HCEC 1CT (cell line): ENCODE measurements around the gene SCN4A.
A peak's percentile ranks its signal among the peaks of the same experiment; 100 is the strongest.
"Not testable (repeated sequence)": the region's sequence is repeated elsewhere in the genome, so short reads cannot be mapped to it uniquely, and the experiment has no call there.

Experiments used
- DNase-seq: peaks from one replicate; pipeline ENCODE4 v3.0.0-alpha.2; 2017

SCN4A gene

DNA sequence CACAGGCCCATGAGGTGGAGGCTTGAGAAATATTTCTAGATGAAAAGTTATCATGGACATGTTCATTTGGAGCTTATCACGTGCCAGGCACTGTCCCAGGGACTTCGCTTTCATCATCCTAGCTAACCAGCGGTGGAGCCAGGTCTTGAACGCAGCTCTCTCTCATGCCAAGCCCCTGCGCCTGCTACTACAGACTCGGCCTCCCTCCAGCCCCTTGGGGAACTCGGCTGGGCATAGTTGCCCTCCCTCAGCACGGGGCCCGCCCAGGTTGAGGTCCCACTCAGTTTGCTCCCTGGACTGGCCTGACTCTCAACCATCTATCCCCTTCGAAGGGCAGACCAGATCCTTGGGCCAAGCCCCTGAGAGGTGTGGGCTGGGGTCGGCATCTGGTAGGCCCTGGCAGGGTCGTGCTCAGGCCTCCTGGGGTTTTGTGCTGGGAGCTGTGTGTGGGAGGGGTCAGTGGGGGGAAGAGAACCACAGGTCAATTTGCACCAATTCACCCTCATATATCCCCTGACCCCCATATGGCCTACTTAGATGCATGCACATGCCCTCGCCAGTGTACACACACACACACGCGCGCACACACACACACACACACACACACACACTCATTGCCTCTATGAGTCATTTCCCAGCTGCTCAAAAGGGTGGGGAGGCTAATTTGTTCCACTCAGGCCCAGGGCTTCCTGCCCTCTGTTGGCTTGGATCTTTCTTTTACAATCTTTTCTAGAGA lies 12.1 kb upstream of the SCN4A start:
- DNase-seq, result peak; percentile 84

DNA sequence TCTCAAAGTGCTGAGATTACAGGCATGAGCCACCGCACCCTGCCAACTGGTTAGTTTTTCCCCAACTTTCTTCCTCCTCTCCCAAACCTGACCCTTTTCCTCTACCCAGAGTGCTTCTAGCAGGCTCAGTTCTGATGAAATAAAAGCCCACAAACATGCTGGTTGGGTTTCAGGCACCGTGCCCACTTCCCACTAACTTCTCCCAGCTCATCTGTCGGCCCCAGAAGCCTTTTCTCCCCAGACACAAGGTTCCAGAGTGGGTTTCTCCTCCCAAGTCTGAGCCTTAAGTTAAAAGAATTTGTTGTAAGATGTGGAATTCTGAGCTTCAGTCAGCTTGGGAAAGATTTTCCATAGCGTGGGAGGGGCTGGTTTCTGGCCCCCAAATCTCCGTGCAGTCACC lies 11.5 kb upstream of the SCN4A start:
- DNase-seq, result no peak

DNA sequence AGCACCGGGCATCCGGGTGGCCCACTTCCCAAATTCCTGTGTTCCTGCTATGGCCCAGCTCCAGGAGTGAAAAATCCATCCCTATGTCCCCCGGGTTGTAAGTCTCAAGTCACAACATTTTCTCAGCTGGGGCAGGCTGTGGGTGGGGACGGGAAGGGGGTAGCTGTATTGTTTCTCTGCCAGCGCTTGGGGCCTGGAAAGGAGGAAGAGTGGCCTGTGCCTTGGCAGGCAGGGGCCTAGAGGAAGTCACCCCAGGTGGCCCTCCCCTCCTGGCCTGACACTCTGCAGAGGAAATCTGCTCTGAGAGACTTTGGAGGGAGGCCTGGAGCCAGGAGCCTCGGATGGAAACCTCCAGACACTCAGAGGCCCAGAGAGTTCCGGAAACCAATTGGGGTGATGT lies 10.6 kb upstream of the SCN4A start:
- DNase-seq, result no peak

DNA sequence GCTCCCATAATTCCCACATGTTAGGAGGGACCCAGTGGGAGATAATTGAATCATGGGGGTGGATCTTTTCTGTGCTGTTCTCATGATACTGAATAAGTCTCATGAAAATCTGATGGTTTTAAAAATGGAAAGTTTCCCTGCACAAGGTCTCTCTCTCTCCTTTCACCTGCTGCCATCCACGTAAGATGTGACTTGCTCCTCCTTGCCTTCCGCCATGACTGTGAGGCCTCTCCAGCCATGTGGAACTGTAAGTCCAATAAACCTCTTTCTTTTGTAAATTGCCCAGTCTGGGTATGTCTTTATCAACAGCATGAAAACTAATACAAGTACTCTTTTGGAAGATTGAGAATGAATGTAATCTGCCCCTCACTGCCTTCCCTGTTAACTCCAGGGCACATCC lies 9.9 kb upstream of the SCN4A start:
- DNase-seq, result not testable (repeated sequence)

DNA sequence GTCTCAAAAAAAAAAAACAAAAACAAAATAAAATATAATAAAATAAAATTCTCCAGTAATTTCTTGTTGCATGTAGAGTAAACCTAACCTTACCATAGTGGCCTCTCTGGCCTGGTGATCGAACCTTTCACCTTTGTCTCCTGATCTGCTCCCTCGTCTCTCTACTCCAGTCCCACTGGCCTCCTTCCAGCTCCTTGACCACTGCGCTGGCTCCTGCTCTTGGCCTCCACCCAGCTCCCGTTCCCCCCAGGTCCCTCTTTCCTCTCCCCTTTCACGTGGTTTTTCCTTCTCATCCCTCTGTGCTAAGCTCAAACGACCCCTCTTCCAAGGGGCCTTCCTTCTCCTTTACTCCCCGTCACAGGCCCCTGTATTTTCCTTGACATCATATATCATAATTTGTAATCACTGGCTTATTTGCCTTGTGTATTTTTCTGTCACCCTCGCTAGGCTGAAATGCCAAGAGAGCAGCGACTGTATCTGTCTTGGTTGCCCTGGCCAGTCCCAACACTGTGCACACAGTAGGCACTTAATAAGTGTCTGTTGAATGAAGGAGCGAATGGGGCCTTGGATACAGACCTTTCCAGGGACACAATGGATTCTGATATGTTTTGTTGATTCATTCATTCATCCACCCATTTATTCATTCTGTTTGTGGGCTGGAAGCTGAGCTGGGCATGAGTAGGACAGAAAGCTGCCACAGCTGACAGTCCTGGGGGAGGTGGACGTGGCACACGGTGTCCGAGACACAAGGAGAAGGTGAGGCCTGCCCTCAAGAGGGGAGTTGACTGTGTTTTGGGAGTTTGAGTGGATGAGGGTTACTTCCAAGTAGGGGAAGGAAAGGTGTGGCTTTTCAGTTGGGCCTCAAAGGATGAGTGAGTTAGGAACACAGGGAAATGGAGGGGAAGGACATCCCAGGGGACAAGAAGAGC lies 5.8 kb upstream of the SCN4A start:
- no peak for DNase-seq

DNA sequence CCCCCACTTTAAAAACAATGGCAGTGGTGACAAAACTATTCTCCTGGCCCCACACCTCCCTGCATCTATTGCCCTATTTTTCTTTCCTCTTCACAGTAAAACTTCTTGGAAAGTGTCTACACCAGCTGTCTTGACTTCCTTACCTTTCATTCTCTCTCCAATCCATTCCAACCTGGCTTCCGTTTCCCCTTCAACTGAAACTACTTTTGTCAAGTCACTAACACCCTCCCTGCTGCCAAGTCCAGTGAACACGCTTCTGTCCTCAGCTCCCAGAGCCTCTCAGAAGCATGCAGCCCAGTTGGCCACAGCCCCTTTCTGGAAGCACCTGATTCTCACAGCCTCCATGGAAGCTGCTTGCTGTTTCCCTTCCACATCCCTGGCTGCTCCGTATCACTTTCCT lies 4.0 kb upstream of the SCN4A start:
- no peak for DNase-seq

DNA sequence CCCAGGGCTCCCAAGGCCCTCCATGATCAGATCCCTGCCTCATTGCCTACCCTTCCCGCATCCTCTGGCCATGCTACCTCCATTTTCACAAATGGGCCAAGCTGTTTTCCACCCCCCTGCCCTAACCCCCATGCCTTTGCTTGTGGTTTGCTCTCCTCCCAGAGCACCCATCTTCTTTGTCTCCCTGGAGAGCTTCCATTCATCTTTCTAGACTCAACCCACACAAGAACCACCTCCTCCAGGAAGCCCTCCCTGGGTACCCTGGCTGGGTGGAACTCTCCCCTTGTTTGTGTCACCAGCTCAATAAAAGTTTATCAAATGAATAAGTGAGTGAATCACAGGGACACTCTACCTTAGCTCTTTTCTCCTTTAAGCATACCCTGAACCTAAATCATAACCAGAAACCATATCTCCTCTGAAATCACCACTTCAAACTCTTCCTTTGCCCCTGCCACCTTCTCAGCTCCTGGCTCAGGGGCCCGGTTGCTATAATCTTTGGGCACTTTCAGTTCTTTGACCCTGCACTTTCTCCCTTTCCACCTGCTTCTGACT lies 2.9 kb upstream of the SCN4A start:
- no peak for DNase-seq

DNA sequence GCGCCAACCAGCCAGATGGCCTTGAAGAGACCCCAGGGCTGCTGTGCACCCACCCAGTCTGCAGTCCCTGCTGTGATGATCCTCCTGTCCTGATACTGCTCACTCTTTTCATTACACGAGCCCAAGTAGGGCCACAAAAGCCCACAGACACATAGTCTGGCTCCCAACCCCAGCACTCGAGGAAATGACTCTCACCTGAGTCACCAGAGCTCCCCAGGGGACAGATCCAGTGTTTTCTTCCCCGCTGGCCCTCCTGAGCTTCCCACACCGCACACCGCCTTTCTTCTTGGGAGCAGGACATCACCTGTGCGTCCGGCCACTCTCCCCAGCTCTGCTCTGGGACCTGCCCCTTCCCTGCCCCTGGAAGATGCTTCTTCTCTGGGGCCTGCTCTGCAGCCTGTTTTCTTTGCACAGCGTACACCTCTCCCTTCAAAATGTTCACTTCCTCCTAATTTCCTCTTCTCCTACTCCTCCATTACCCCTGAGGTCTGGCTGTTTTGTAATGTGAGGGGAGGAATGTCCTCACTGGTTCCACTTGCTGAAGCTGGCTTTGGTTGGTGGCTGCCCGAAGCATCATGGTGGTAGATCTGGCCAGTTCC lies 2.0 kb upstream of the SCN4A start:
- peak; percentile 47 for DNase-seq

DNA sequence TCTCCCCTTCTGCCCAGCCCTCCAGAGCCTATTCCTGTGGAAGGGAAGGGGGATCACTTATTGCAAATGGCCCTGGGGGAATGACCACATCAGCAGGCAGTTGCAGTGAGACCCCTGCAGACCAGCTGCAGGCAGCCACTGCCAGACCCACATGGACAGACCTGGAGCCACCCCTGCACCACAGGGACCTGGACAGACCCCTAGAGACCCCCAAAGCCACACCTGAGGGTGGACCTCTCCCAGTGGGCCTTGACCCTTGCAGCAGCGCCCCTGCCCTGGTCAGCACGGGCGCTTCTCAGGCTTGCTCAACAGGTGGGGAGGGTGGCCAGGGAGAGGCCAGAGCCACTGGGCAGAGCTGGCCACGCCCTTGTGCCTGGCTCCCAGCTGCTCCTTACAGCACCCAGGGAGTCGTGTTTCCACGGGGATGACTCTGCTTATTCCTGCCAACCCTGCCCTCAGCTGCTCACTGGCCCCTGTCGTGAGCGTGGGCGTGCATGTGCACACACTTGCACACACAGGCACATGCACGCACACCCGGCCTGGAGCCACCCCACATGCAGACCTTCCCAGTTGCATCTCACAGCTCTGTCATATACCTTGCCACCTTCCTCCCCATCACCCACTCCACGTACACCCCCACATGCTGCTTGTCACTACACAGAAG lies 1.3 kb upstream of the SCN4A start:
- peak; percentile 37 for DNase-seq

DNA sequence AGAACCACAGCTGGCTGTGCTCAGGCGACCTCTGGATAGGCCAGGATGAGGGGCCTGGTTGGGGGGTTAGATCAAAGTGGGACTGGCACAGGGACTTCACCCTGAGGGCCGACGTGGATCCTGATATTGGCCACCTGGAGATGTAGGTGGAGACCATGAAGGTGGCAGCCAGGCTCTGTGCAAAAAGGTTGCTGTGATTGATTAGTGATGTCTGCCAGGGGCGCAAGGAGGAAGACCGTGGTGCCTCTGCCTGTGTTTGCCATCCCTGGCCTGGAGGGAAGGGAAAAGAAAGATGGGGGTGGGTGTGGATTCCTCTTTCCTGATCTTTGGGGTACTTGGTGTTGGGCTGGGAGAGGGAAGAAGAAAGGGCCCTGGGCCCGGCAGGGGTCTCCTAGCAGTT lies 529 bp upstream of the SCN4A start:
- no peak for DNase-seq

DNA sequence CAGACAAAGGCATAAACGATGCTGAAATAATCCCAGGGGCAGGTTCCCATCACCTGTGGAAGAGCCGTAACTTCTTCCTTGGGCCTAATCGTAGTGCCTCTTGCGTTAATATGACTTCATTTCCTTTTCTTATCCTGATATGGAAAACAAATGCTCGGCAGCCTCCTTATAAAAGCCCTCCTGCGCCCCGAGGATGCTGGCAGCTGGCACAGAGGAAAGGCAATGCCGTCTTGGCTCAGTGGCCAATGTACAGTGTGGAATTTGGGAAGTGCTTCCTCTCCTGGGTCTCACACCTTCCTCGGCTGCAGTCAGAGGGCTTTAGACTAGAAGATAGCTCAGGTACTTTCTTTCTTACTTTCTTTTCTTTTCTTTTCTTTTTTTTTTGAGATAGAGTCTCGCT lies 3.4 kb downstream of the SCN4A start:
- no peak for DNase-seq

DNA sequence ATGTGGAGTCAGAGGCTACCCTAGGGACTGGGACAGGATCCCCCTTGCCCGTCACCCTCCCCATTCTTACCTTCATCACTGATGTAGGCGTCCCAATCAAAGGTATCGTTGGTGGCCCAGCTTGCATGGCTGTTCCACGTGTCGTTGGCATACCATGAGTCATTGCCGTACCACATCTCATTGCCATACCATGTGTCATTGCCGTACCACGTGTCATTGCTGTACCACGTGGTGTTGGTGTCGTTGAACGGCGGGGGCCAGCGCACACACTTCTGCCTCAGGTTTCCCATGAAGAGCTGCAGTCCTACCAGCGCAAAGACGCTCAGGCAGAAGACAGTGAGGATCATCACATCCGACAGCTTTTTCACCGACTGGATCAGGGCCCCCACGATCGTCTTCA lies 4.8 kb downstream of the SCN4A start:
- DNase-seq, result no peak

DNA sequence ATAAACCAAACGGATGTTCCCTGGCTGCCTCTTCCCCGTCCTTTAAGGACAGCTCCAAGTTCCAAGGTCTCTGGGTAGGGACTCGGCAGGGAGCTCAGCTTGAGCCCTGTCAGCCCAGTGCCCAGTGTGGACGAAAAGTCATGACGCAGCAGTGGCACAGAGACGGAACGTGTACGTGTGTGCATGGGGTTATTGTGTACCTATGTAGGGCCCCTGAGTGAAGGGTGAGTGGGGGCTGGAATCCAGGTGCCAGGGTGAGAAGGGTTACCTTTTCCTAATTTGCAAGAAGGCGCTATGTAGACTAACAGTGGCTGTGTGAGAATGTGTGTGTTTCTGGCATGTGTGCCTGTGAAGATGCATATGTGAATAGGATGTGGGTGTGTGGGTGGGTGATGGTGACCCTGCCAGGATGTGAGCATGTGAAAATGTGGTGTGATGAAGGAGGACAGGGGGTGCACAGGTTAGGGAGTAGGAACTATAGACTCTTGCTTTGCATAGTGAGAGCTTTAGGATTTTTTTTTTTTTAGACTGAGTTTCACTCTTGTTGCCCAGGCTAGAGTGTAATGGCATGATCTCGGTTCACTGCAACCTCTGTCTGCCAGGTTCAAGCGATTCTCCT lies 6.0 kb downstream of the SCN4A start:
- DNase-seq, result no peak

DNA sequence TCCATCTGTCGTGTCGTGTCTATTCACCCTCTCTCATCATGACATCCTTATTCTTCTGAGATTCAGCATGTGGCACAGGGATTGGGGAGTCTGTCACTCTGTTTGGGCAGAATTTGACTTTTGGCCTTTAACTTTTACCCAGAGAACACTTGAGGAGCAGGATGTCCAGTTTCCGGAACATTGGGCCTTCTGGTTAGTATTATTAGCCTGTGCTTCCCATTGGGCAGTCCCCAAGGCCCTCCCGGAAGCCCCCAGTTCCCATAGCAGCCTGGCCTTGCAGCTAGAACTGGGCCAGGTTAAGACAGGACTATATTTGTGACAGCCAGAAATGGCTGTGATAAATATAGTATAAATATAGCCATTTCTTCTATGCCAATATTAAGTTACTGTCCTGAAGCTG lies 9.6 kb downstream of the SCN4A start:
- DNase-seq, result no peak

DNA sequence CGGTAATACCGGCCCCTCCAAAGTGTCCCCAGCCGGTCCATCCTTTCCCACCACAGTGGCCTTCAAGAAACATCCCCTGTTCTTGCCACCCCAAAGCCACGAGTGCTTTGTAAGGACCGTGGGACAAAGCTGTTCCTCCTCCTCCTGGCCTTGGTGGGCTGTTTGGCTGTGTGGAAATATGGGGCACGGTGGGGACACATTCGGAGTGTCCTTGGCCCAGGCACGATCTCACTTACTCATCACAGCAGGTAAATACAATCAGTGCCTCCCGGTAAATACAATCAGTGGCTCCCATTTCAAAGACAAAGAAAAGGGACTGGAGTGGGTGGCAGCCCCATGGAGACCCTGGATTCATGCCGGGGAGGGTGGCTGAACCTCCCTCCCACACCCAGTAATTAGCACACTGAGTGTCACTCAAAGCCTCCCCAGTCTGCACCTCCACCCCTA lies 10.4 kb downstream of the SCN4A start:
- no peak for DNase-seq

DNA sequence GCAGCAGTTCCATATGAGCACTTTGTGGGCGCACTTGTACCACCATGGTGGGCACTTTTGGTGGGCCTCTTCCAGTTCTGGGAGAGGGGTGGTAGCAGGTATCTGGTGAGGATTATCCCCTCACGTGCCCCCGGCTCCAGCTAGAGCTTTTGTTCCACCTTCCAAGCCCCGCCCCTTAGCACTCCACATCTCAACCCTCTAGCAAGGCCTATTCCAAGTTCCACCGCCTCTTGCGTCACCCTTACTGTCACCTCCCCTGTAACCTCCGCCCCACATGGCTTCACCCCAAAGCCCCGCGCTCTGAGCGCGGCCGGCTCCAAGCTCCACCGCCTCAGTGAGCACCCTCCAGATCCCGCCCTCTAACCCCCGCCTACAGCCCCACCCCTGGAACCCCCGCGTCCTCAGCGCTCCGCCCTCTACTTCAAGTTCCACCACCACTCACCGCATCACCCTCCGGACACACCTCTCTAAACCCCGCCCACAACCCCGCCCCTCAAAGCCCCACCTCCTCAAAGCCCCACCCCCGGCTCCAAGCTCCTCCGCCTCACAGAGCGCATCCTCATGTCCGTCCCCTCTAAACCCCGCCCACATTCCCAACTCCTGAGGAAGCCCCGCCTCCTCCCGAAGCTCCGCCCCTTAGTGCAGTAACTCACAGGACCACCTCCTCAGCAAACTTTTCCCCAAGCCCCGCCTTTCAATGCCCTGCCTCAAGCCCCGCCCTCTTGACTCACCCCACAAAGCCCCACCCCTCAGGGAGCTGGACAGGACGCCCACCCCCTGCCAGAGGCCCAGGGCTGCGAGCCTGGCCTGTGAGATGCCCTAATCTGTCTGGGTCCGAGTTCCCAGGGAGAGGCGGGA lies 11.1 kb downstream of the SCN4A start:
- DNase-seq, result peak; percentile 17

DNA sequence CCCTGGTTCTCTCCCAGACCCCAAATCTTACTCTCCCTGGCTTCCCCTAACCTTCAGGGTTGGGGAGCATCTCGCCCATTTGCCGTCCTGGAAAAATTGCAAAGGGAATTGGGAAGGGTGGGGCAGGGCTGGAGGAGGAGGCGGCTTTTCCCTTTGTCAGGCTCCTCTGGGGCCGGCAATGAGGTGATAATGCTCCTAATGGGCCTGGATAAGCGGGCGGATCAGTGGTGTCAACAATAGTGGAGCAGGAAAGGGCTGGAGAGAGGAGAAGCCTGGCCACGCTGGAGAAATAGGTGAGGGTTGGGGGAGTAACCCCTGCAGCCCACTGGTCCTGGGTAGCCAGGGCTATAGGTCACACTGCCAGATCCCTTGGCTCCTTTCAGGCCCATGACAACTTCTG lies 12.3 kb downstream of the SCN4A start:
- no peak for DNase-seq

DNA sequence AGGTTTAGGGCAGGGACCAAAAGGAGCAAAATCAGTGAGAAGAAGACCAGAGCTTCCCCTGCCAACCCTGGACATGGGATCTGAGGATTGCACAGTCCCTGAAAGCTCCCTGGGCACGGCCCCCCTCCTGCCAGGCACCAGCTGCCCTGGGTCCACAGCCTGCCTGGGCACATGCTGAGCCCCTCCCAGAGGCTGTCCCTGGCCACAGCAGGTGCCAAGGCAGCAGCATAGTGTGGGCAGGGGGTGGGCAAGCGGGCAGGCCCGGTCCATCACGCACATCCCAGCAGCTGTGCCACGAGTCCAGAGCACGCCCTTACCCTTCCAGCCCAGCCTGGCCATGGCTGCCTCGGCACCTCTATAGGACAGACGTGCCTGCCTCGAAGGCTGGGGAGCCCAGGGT lies 12.7 kb downstream of the SCN4A start:
- DNase-seq, result no peak

DNA sequence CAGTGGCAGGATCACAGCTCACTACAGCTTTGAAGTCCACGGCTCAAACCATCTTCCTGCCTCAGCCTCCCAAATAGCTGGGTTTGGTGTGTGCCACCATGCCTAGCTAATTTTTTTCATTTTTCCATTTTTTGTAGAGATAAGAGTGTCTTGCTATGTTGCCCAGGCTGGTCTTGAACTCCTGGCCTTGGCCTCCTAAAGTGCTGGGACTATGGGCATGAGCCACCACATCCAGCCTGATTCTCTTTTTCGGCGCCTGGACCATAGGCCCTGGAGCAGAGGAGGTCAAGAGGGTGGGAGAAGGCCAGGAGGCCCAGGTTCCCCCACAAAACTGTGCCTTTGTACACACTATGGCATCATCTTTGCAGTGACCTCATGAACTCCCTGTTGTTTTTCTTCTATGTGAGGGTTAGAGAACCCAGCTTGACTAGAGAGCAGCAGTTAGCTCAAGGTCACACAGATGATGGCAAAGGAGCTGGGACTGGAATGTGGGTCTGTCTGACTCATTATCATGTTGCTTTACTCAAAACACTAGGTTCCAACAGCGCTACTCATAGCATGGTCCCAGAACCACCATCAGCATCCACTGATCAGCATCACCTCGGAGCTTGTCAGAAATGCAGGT lies 16.3 kb downstream of the SCN4A start:
- peak; percentile 52 for DNase-seq

DNA sequence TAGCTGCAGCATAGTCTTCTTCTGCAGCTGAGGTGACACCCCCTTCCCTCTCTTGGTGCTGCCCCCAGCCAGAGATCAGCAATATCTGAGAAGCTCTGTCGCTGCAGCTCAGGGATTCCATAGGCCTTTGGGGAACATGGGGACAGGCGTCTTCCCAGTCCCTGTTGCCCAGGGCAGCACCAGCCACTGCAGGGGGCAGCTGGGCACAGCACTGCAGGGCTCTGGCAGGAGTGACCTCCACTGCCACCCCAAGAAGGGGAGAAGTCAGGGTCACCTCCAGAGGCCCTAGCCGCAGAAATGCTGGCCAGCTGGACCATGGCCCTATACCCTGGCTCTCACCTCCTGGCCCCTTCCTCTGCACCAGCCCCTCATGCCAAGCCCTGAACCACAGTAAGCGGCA lies 16.9 kb downstream of the SCN4A start:
- DNase-seq, result no peak

DNA sequence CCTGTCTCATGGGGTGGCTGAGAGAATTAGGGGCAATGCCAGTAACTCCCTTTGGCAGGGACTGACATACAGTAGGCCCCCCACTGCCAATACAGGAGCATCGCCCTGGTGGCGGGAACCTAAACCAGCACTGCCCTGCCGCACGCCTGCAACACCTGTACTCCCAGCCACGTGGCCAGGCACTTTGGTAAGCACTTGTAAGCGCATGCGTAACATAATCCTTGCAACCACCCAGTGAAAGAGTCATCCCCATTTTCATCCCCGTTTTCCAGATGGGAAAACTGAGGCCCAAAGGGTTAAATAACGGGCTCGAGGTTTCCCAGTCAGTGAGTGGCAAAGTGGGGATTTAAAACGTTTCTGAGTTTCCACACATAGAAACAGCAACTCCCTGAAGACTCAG lies 17.5 kb downstream of the SCN4A start:
- DNase-seq, result no peak
